T-cell (primary cell): ENCODE results near the gene PACS2. TPM values are rescaled to one million over a fixed set of nuclear protein-coding genes. Genes with fewer than 3 reads are reported as not detected.
"Not testable (repeated sequence)": the region's sequence is repeated elsewhere in the genome, so short reads cannot be mapped to it uniquely, and the experiment has no call there.

Experiments used
- ATAC-seq, 4 experiments: fragments of 200-7000 bp in 3 of 4; fragments of 150-1000 bp in 1 of 4; cut with Tn5 transposase; replicated peaks in 1 of 4; 1 replicate in 3 of 4; 2 replicates in 1 of 4; pipeline ENCODE4 v1.10.0; 2021; ENCODE audit warnings: moderate library complexity in 3 of 4, mild to moderate bottlenecking in 2 of 4, moderate number of reproducible peaks in 1 of 4
- CTCF ChIA-PET, 2 donors: fragments of 300-600 bp; sonication (Branson Sonifier 250); formaldehyde crosslinking; loops; one replicate each; lab custom pipeline; 2022; ENCODE audit warnings: antibody characterized with exemption in 2 of 2; lab: Charles Lee
- POLR2A ChIA-PET, 2 donors: fragments of 300-600 bp; sonication (Branson Sonifier 250); formaldehyde crosslinking; loops; one replicate each; lab custom pipeline; 2022; ENCODE audit warnings: antibody characterized with exemption in 2 of 2; lab: Charles Lee
- DNase-seq, 35 experiments: peaks; one replicate each; pipeline versions ENCODE4 v3.0.0 to v3.0.0-alpha.2; 2013 to 2023
- H3K27ac ChIP-seq: one replicate; pipeline ENCODE4 v1.5.1; 2013; ENCODE audit warnings: low read length
- H3K27me3 ChIP-seq, 2 experiments: replicated peaks in 1 of 2; 1 replicate in 1 of 2; 2 replicates in 1 of 2; pipeline versions ENCODE4 v1.6.1 to v1.7.0; 2013; ENCODE audit warnings: low read length in 1 of 2, mixed read lengths in 1 of 2; ENCODE audit not compliant: control insufficient read depth in 2 of 2, insufficient read depth in 2 of 2; ENCODE audit errors: extremely low read depth in 1 of 2
- H3K36me3 ChIP-seq, 2 donors: 1 replicate in 1 of 2; 2 replicates in 1 of 2; pipeline versions ENCODE4 v1.6.1 to v1.7.0; 2013; ENCODE audit warnings: low read length in 1 of 2; ENCODE audit not compliant: control insufficient read depth in 2 of 2, insufficient read depth in 1 of 2; ENCODE audit errors: extremely low read depth in 1 of 2
- H3K4me1 ChIP-seq, 2 experiments: 1 replicate in 1 of 2; 2 replicates in 1 of 2; pipeline versions ENCODE4 v1.6.1 to v1.7.0; 2013; ENCODE audit warnings: low read length in 2 of 2, mixed read lengths in 1 of 2; ENCODE audit not compliant: insufficient read depth in 2 of 2, control insufficient read depth in 1 of 2; ENCODE audit errors: extremely low read depth in 1 of 2
- H3K4me3 ChIP-seq, 2 donors: 1 replicate in 1 of 2; 2 replicates in 1 of 2; pipeline versions ENCODE4 v1.5.1 to v1.7.0; 2013; ENCODE audit warnings: mild to moderate bottlenecking in 2 of 2, low read length in 1 of 2, moderate library complexity in 1 of 2; ENCODE audit not compliant: control insufficient read depth in 1 of 2; ENCODE audit errors: extremely low read depth in 1 of 2
- H3K9me3 ChIP-seq: 2 replicates; pipeline ENCODE4 v1.7.0; 2013
- H3K27ac Mint-ChIP-seq, 2 donors: one replicate each; pipeline ENCODE4 v1.8.0; 2020 to 2021; ENCODE audit warnings: mild to moderate bottlenecking in 2 of 2, mixed read lengths in 2 of 2
- H3K27me3 Mint-ChIP-seq, 2 donors: one replicate each; pipeline ENCODE4 v1.8.0; 2021 to 2022; ENCODE audit warnings: mixed read lengths in 2 of 2
- H3K36me3 Mint-ChIP-seq: one replicate; pipeline ENCODE4 v1.8.0; 2021; ENCODE audit warnings: mixed read lengths
- H3K4me1 Mint-ChIP-seq, 3 donors: one replicate each; pipeline ENCODE4 v1.8.0; 2020 to 2022; ENCODE audit warnings: mixed read lengths in 3 of 3, mild to moderate bottlenecking in 1 of 3
- H3K4me3 Mint-ChIP-seq, 3 donors: one replicate each; pipeline ENCODE4 v1.8.0; 2020 to 2022; ENCODE audit warnings: mild to moderate bottlenecking in 3 of 3, mixed read lengths in 3 of 3, moderate library complexity in 3 of 3
- H3K9me3 Mint-ChIP-seq, 3 donors: one replicate each; pipeline ENCODE4 v1.8.0; 2020 to 2022; ENCODE audit warnings: mixed read lengths in 3 of 3
- WGBS: methylation state at CpG from one replicate; pipeline ENCODE4 v1.1.5; 2013; ENCODE audit warnings: missing lambda C conversion rate; ENCODE audit not compliant: insufficient coverage; 5-methylcytosine and 5-hydroxymethylcytosine counted together
- total RNA-seq, 35 experiments: library from RNA in 6 of 35; stranded (reverse) in 6 of 35; fragments of 120-200 nt in 1 of 35; gene quantifications; one replicate each; pipeline versions ENCODE4 v1.2.1 to v1.2.4 and lab custom pipeline; 2013 to 2026

PACS2 gene
- total RNA-seq, 5 donors from 2014 or later (not counting 1 experiment from before 2014, with no cell fraction given) = 70.9 to 86.9 (median 78.0) TPM

DNA sequence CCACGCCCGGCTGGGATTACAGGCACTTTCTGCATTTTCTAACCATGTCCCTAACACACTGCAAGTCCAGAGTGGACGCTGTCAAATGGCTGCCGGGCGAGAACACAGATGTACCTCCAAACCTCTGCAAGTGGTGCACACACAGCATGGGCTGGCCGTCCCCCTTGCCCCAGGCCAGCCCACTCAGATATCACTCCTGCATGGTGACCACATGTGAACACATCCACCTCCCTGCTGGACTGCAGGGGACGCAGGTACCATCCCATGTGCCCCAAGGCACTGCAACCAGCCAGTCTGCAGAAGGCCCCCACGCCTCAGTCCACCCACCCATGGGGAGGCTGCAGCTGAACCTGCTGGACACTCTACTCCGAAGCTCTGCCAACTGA lies 27.8 kb upstream of the PACS2 start:
- Mint-ChIP-seq H3K9me3 (no peaks in the 10 kb centered on the region), H3K4me3 (no peak overlapping the region), H3K27me3 (no peaks in the 10 kb centered on the region), H3K27ac (no peak overlapping the region), H3K36me3 (peaks cover 13% of the 10 kb centered on the region), H3K4me1 (peaks cover 48 to 51% (median 49%) of the 10 kb centered on the region in 3 donors)
- Histone ChIP-seq H3K27ac (no peak overlapping the region), H3K36me3 (peaks cover 0 to 3% of the 10 kb centered on the region in 2 donors), H3K9me3 (no peaks in the 10 kb centered on the region), H3K27me3 (no peaks in the 10 kb centered on the region), H3K4me3 (no peak overlapping the region), H3K4me1 (peaks cover 3 to 32% of the 10 kb centered on the region in 2 experiments)
- WGBS = 97% methylated on average over 7 of the region's 9 CpGs
- DNase-seq (no peak), ATAC-seq (no peak)
- ChIA-PET CTCF (no interaction called here), POLR2A (no interaction called here)

DNA sequence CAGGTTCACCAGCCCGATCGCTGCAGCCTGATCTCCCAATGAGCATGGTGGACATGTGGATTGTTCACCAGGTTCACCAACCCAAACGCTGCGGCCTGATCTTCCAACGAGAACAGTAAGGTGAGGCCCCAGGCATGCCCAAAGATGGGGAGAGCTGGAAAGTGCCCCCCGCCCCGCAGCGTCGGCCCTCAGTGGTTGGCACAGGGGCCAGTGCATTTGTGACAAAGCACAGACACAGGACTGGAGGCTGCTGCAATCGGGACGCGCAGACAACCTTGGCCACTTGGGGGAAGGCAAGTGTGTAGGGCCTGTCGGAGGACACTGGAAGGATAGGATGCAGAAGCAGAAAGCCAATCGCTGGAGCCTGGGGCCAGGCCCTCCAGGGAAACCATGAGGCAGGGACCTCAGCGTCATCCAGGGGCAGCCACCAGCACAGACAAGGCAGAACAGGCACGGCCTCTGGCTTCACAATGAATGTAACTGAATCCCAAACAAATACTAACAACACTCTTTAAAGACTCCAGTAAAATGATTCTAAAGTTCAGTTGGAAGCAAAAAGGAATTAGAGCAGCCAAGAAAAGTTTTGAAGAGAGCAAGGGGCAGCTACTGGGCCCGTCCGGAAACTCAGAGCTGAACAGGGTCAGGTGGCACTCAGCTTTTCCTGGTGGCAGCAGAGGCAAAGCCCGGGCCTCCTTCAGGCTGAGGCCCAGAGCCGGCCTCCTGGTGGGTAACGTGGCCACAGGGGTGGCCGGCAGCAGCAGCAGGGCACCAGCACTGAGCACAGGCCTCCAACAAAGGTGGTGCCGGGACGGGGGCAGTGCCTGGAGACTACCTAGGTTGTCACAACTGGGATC lies 27.1 kb upstream of the PACS2 start:
- H3K4me1 ChIP-seq = peaks cover 4 to 34% of the 10 kb centered on the region in 2 experiments
- CTCF ChIA-PET = no interaction called here
- peaks cover 0 to 3% of the 10 kb centered on the region in 2 donors for H3K36me3 ChIP-seq
- H3K9me3 ChIP-seq = no peaks in the 10 kb centered on the region
- 95% methylated on average over 22 of the region's 24 CpGs for WGBS
- DNase-seq = no peak
- no peak for ATAC-seq
- no peak overlapping the region for H3K27ac ChIP-seq
- no peaks in the 10 kb centered on the region for H3K27me3 ChIP-seq
- Mint-ChIP-seq H3K36me3 (peaks cover 13% of the 10 kb centered on the region), H3K4me3 (no peak overlapping the region), H3K27me3 (no peaks in the 10 kb centered on the region), H3K4me1 (peaks cover 41 to 50% (median 46%) of the 10 kb centered on the region in 3 donors), H3K9me3 (no peaks in the 10 kb centered on the region), H3K27ac (no peak overlapping the region)
- no peak overlapping the region for H3K4me3 ChIP-seq
- POLR2A ChIA-PET = no interaction called here

- H3K4me3 Mint-ChIP-seq, H3K27ac ChIP-seq, H3K9me3 ChIP-seq, H3K36me3 ChIP-seq, H3K27me3 ChIP-seq, H3K27me3 Mint-ChIP-seq, H3K4me3 ChIP-seq, H3K9me3 Mint-ChIP-seq, ATAC-seq, H3K27ac Mint-ChIP-seq, DNase-seq: not testable (repeated sequence)
- H3K4me1 Mint-ChIP-seq = peaks cover 48 to 54% (median 54%) of the 10 kb centered on the region in 3 donors
- ChIA-PET POLR2A (interaction anchor here in 1 of 2 donors (0.6 kb wide), 2 partner anchors 25 to 223 kb away, joined by 3 to 5 read pairs; partner anchors contain the start of gene PACS2), CTCF (interaction anchor here in 1 of 2 donors (0.6 kb wide), 1 partner anchor 215 kb away, joined by 7 read pairs; no protein-coding TSS in a partner anchor)
- 94% methylated on average over 5 of the region's 6 CpGs for WGBS
- H3K36me3 Mint-ChIP-seq = peaks cover 13% of the 10 kb centered on the region
- peaks cover 16 to 39% of the 10 kb centered on the region in 2 experiments for H3K4me1 ChIP-seq
Observed at GRCh38 chr14:105288936-105289335, 25.6 kb upstream of the PACS2 start.

- ATAC-seq (peak in 1 of 4 experiments; percentile 4), DNase-seq (peak in 9 of 35 experiments; percentile 13 to 56 (median 23))
- Histone ChIP-seq H3K9me3 (no peaks in the 10 kb centered on the region), H3K36me3 (no peaks in the 10 kb centered on the region), H3K27ac (no peak overlapping the region), H3K27me3 (no peaks in the 10 kb centered on the region), H3K4me1 (peaks cover 25 to 50% of the 10 kb centered on the region in 2 experiments), H3K4me3 (no peak overlapping the region)
- peaks cover 3% of the 10 kb centered on the region for H3K36me3 Mint-ChIP-seq
- ChIA-PET CTCF (no interaction called here), POLR2A (no interaction called here)
- H3K9me3 Mint-ChIP-seq = no peaks in the 10 kb centered on the region
- H3K27ac Mint-ChIP-seq = peak overlapping the region in 1 of 2 donors; percentile 39
- 70% methylated on average over 11 of the region's 13 CpGs for WGBS
- peaks cover 41 to 51% (median 50%) of the 10 kb centered on the region in 3 donors for H3K4me1 Mint-ChIP-seq
- no peak overlapping the region for H3K4me3 Mint-ChIP-seq
- no peaks in the 10 kb centered on the region for H3K27me3 Mint-ChIP-seq
Observed at GRCh38 chr14:105290621-105291346, 23.8 kb upstream of the PACS2 start.

DNA sequence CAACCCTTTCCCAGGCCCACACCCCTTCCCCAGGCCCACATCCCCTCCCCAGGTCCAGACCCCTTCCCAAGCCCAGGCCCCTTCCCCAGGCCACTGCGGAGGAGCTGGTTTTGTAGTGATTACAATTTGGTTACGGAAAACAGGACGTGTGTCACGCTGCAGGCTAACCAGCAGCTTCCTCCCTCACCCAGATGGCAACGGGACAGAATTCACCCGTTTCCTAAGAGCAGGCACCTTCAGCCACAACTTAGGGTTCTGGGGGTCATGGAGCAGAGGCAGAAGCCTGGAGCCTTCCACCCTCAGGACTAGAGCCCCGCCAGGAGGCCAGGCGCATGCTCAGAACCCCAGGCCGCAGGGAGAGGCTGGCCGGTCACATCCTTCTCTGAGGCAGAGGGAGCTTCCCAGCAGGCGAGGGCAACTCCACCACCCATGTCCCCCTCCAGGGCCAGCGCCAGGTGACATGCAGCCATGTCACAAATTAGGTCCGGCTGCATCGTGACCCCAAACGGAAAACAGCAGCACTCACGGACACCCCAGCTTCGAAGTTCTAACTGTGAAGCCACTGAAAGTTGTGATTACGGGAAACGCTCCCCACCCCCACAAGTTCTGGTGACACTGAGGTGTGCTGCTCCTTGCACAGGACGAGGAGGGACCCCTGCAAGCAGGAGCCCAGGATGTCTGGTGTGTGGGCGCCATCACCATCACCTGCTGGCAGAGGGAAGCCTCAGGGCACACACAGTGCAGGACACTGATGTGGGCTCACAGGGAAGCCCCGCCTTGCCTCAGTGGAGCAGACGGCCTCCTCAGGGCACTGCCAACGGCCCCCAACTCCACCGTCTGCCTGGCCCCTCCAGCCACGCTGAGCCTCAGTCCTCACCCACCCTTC lies 21.5 kb upstream of the PACS2 start:
- Mint-ChIP-seq H3K4me3 (peak overlapping the region; percentile 59 to 70 (median 63)), H3K27me3 (no peaks in the 10 kb centered on the region), H3K9me3 (no peaks in the 10 kb centered on the region), H3K36me3 (peaks cover 3% of the 10 kb centered on the region), H3K4me1 (peaks cover 34 to 53% (median 48%) of the 10 kb centered on the region in 3 donors), H3K27ac (peak overlapping the region; percentile 69 to 91)
- POLR2A ChIA-PET = interaction anchor here (0.6 kb wide), 4 partner anchors 10 to 1450 kb away, joined by 3 to 6 read pairs (median 4); no protein-coding TSS in a partner anchor
- Histone ChIP-seq H3K4me3 (peak overlapping the region in 1 of 2 donors; percentile 4), H3K27me3 (no peaks in the 10 kb centered on the region), H3K36me3 (no peaks in the 10 kb centered on the region), H3K27ac (peak overlapping the region; percentile 51), H3K4me1 (peaks cover 25 to 50% of the 10 kb centered on the region in 2 experiments), H3K9me3 (no peaks in the 10 kb centered on the region)
- peak in 3 of 4 experiments; percentile 40 to 59 (median 52) for ATAC-seq
- WGBS = 57% methylated on average over 17 of the region's 26 CpGs
- peak in 4 of 35 experiments; percentile 16 to 29 (median 22) for DNase-seq
- CTCF ChIA-PET = no interaction called here
